A549 (cell line): ENCODE results near the gene SLC16A9.

ENCODE experiments used
- BHLHE40 ChIP-seq: IDR thresholded peaks from 2 replicates; pipeline ENCODE4 v1.6.1; 2012; ENCODE audit warnings: low read depth, low read length, inconsistent platforms
- CTCF ChIP-seq: fragments of >200 bp; sonication (Bioruptor Twin); formaldehyde crosslinking; IDR thresholded peaks from 3 replicates; pipeline ENCODE4 v1.5.1; 2016
- ESRRA ChIP-seq: fragments of 150-350 bp; IDR thresholded peaks from 2 replicates; pipeline ENCODE4 v1.6.1; 2014; ENCODE audit warnings: mild to moderate bottlenecking, low read length, borderline replicate concordance
- KDM1A ChIP-seq: fragments of 200-600 bp; sonication (generic); IDR thresholded peaks from 2 replicates; pipeline ENCODE4 v1.6.1; 2016; ENCODE audit warnings: low read depth, mild to moderate bottlenecking
- KDM5A ChIP-seq: fragments of 200-600 bp; sonication (generic); IDR thresholded peaks from 2 replicates; pipeline ENCODE4 v1.6.1; 2016; ENCODE audit warnings: antibody characterized with exemption, mild to moderate bottlenecking
- MAX ChIP-seq: IDR thresholded peaks from 2 replicates; pipeline ENCODE4 v1.6.1; 2012
- POLR2A ChIP-seq: IDR thresholded peaks from 2 replicates; pipeline ENCODE4 v1.6.1; 2012; ENCODE audit warnings: mild to moderate bottlenecking, low read length
- REST ChIP-seq: fragments of 200-600 bp; sonication (generic); IDR thresholded peaks from 2 replicates; pipeline ENCODE4 v1.6.1; 2016; ENCODE audit warnings: antibody characterized with exemption, mild to moderate bottlenecking, moderate library complexity
- RFX5 ChIP-seq: fragments of 450-650 bp; IDR thresholded peaks from 2 replicates; pipeline ENCODE4 v1.7.1; 2014; ENCODE audit warnings: antibody characterized with exemption, mild to moderate bottlenecking, moderate library complexity
- SMC3 ChIP-seq: fragments of >200 bp; sonication (Bioruptor Twin); formaldehyde crosslinking; IDR thresholded peaks from 3 replicates; pipeline ENCODE4 v1.6.1; 2018; ENCODE audit warnings: inconsistent platforms
- ZSCAN20 ChIP-seq: fragments of 250-450 bp; sonication (Bioruptor Pico); IDR thresholded peaks from 2 replicates; pipeline ENCODE4 v1.8.0; 2022; ENCODE audit warnings: mild to moderate bottlenecking, moderate library complexity

GRCh38 chr10:59624951-59625350 lies 84.7 kb downstream of the SLC16A9 start:
- TF ChIP-seq RFX5 (no peak), ESRRA (no peak), MAX (no peak), BHLHE40 (no peak), CTCF (no peak), KDM5A (no peak), SMC3 (no peak), POLR2A (no peak), REST (no peak), KDM1A (no peak), ZSCAN20 (no peak)
